Naive thymus-derived CD4-positive, alpha-beta T cell (primary cell): ENCODE results near the gene IL1R1. TPM values are rescaled to one million over a fixed set of nuclear protein-coding genes. Genes with fewer than 3 reads are reported as not detected.

Experiments
- ATAC-seq: fragments of 150-1000 bp; cut with Tn5 transposase; 2 replicates; pipeline ENCODE4 v1.10.0; 2021; ENCODE audit warnings: mild to moderate bottlenecking, moderate library complexity
- CTCF ChIA-PET: fragments of 350-600 bp; sonication (Branson Sonifier 250); formaldehyde crosslinking; loops from one replicate; lab custom pipeline; 2021; ENCODE audit warnings: antibody characterized with exemption; lab: Charles Lee
- POLR2A ChIA-PET: fragments of 350-600 bp; sonication (Branson Sonifier 250); formaldehyde crosslinking; loops from one replicate; lab custom pipeline; 2021; ENCODE audit warnings: antibody characterized with exemption, inconsistent platforms; lab: Charles Lee
- DNase-seq, 9 donors: peaks; one replicate each; pipeline versions ENCODE4 v3.0.0 to v3.0.0-alpha.2; 2020 to 2022; ENCODE audit warnings: mixed read lengths in 1 of 9
- H3K27ac ChIP-seq: one replicate; pipeline ENCODE4 v1.7.0; 2013; ENCODE audit warnings: mild to moderate bottlenecking, low read depth, low read length, moderate library complexity
- H3K27me3 ChIP-seq, 2 donors: one replicate each; pipeline ENCODE4 v1.7.0; 2013; ENCODE audit warnings: low read length in 2 of 2, mild to moderate bottlenecking in 2 of 2, moderate library complexity in 2 of 2; ENCODE audit not compliant: control insufficient read depth in 2 of 2, insufficient read depth in 2 of 2
- H3K36me3 ChIP-seq, 3 experiments: 1 replicate in 2 of 3; 2 replicates in 1 of 3; pipeline ENCODE4 v1.7.0; 2013; ENCODE audit warnings: low read length in 3 of 3, mild to moderate bottlenecking in 3 of 3, moderate library complexity in 1 of 3; ENCODE audit not compliant: insufficient read depth in 3 of 3, control insufficient read depth in 2 of 3
- H3K4me1 ChIP-seq, 2 donors: one replicate each; pipeline ENCODE4 v1.7.0; 2013; ENCODE audit warnings: low read length in 2 of 2, mild to moderate bottlenecking in 2 of 2, moderate library complexity in 1 of 2; ENCODE audit not compliant: control insufficient read depth in 2 of 2, insufficient read depth in 2 of 2
- H3K4me3 ChIP-seq: 2 replicates; pipeline ENCODE4 v1.7.0; 2013; ENCODE audit warnings: mild to moderate bottlenecking, low read length
- H3K9me3 ChIP-seq, 3 experiments: 1 replicate in 2 of 3; 2 replicates in 1 of 3; pipeline ENCODE4 v1.7.0; 2013; ENCODE audit warnings: low read length in 3 of 3; ENCODE audit not compliant: control insufficient read depth in 2 of 3
- H3K27ac Mint-ChIP-seq, 9 donors: one replicate each; pipeline ENCODE4 v1.8.0; 2020 to 2022; ENCODE audit warnings: mixed read lengths in 9 of 9, mild to moderate bottlenecking in 8 of 9, moderate library complexity in 5 of 9, inconsistent platforms in 2 of 9
- H3K27me3 Mint-ChIP-seq, 5 donors: one replicate each; pipeline ENCODE4 v1.8.0; 2021 to 2022; ENCODE audit warnings: mixed read lengths in 5 of 5, mild to moderate bottlenecking in 1 of 5
- H3K36me3 Mint-ChIP-seq, 5 donors: one replicate each; pipeline ENCODE4 v1.8.0; 2020 to 2022; ENCODE audit warnings: mixed read lengths in 5 of 5, mild to moderate bottlenecking in 3 of 5, inconsistent platforms in 1 of 5
- H3K4me1 Mint-ChIP-seq, 7 donors: one replicate each; pipeline ENCODE4 v1.8.0; 2020 to 2022; ENCODE audit warnings: mixed read lengths in 7 of 7, mild to moderate bottlenecking in 3 of 7, inconsistent platforms in 1 of 7
- H3K4me3 Mint-ChIP-seq, 10 donors: one replicate each; pipeline ENCODE4 v1.8.0; 2020 to 2022; ENCODE audit warnings: mild to moderate bottlenecking in 10 of 10, mixed read lengths in 10 of 10, moderate library complexity in 6 of 10, inconsistent platforms in 2 of 10
- H3K9me3 Mint-ChIP-seq, 11 donors: one replicate each; pipeline ENCODE4 v1.8.0; 2020 to 2022; ENCODE audit warnings: mixed read lengths in 11 of 11, mild to moderate bottlenecking in 4 of 11, inconsistent platforms in 1 of 11, moderate library complexity in 1 of 11
- intact Hi-C, 2 donors: fragments of 100-400 bp; cut with micrococcal nuclease; formaldehyde crosslinking; loops; one replicate each; pipeline ENCODE4 v1.15.1; 2023
- polyA plus RNA-seq, 2 donors: library from polyadenylated mRNA; unstranded; fragments of 300-500 nt; fragmentation: Illumina TruSeq; gene quantifications; one replicate each; pipeline ENCODE4 v1.2.3, GENCODE V29; 2021
- total RNA-seq, 6 experiments: library from RNA in 5 of 6; stranded (reverse) in 5 of 6; gene quantifications; 1 replicate in 5 of 6; 2 replicates in 1 of 6; pipeline ENCODE4 v1.2.3 and lab custom pipeline; 2021 to 2026

The IL1R1 gene
- total and polyA plus RNA-seq, 7 experiments from 2014 or later = 0.17 to 1.5 (median 0.54) TPM; not detected in 2

DNA sequence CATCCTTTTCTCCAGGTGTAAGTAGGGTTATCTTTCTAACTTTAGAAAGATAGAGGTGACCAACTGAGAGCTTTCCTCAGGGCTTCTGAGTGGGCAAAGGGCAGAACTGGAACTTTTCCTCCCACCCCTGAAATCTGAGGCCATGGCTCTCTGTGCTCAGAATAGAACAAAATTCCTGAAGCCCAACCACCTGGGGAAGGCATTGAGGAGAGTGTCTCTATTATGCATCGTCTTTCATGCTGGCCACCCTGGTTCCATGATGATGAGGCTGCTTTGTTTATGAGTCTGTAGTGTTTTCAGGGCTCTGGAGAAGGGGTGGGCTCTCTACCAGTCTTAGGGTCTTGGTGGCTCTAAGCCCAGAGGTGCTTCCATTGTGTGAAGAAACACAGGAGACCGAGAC, 30.7 kb upstream of the IL1R1 start:
- no peak overlapping the region for H3K27ac ChIP-seq
- H3K9me3 ChIP-seq = no peaks in the 10 kb centered on the region
- H3K27me3 ChIP-seq = no peaks in the 10 kb centered on the region
- intact Hi-C loops = no loop called here
- peaks cover 0 to 8% (median 0%) of the 10 kb centered on the region in 7 donors for H3K4me1 Mint-ChIP-seq
- peaks cover 0 to 1% (median 0%) of the 10 kb centered on the region in 11 donors for H3K9me3 Mint-ChIP-seq
- ChIA-PET POLR2A (no interaction called here), CTCF (no interaction called here)
- no peak overlapping the region for H3K4me3 Mint-ChIP-seq
- no peak for ATAC-seq
- no peaks in the 10 kb centered on the region for H3K4me1 ChIP-seq
- H3K36me3 Mint-ChIP-seq = no peaks in the 10 kb centered on the region
- no peaks in the 10 kb centered on the region for H3K36me3 ChIP-seq
- H3K4me3 ChIP-seq = no peak overlapping the region
- no peak overlapping the region for H3K27ac Mint-ChIP-seq
- DNase-seq = no peak
- peaks cover 0 to 10% (median 0%) of the 10 kb centered on the region in 5 donors for H3K27me3 Mint-ChIP-seq

DNA sequence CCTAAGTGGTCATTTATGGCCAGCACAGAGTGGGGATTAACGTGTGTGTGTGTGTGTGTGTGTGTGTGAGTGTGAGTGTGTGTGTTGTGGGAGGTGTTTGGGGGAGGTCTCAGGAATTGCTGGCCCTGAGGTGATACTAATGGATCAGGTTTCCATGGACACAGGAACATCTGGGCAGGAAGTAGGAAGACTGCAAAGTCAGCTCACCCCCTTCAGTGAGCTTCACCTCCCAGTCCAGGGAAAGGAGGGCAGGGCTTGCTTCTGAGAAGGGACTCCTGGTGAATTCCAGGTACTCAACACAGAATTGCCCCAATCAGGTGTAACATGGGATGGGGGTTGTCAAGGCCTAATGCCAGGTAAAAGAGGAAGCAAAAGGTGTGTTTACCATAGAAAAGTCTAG, 30.3 kb upstream of the IL1R1 start:
- no peaks in the 10 kb centered on the region for H3K36me3 ChIP-seq
- no peaks in the 10 kb centered on the region for H3K4me1 ChIP-seq
- intact Hi-C loops = no loop called here
- H3K4me1 Mint-ChIP-seq = peaks cover 0 to 8% (median 0%) of the 10 kb centered on the region in 7 donors
- ATAC-seq (no peak), DNase-seq (no peak)
- peaks cover 0 to 10% (median 0%) of the 10 kb centered on the region in 5 donors for H3K27me3 Mint-ChIP-seq
- H3K27ac ChIP-seq = no peak overlapping the region
- H3K4me3 ChIP-seq = no peak overlapping the region
- H3K9me3 ChIP-seq = no peaks in the 10 kb centered on the region
- CTCF ChIA-PET = no interaction called here
- H3K27ac Mint-ChIP-seq = no peak overlapping the region
- POLR2A ChIA-PET = no interaction called here
- H3K27me3 ChIP-seq = no peaks in the 10 kb centered on the region
- H3K9me3 Mint-ChIP-seq = peaks cover 0 to 1% (median 0%) of the 10 kb centered on the region in 11 donors
- H3K4me3 Mint-ChIP-seq = peak overlapping the region in 1 of 10 donors; percentile 34
- no peaks in the 10 kb centered on the region for H3K36me3 Mint-ChIP-seq

DNA sequence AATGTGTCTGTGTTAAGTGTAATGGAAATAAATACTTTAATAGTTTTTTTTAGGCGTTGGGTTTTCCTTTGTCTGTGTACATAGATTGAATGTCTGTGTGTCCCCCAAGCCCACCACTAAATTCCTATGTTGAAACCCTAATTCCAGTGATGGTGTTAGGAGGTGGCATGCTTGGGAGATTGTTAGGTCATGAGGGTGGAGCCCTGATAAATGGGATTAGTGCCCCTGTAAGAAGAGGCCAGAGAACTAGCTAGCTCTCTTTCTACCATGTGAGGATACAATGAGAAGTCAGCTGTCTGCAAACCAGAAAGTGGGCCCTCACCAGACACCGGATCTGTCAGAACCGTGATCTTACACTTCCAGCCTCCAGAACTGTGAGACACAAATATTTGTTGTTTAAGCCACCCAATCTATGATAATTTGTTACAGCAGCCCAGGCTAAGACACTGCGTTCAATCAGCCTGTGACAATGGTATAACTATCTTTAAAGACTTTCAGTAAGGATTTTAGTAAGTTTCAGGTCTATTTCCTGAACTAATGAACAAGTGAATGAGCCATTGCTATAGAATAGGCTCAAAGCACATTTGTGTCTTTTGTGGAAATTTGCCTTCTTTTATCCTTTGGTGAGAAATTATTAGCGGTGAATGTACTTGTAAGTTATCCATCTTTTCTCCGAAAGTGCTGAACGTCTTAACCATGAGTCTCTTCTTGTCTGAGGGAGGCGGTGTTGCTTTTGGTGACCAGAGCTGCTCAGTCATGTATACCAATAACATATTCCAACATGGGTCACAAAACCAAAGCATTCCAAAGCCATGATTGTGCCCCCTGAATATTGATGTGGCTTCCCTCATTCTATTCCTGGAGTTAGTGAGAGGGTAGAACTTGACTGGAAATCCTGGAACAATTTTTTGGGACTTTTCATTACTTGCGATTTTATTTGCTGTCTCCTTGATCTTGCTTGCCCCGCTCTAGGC, 29.6 kb upstream of the IL1R1 start:
- H3K4me3 Mint-ChIP-seq = no peak overlapping the region
- H3K27ac Mint-ChIP-seq = no peak overlapping the region
- ChIA-PET CTCF (no interaction called here), POLR2A (no interaction called here)
- no peaks in the 10 kb centered on the region for H3K36me3 Mint-ChIP-seq
- DNase-seq = no peak
- peaks cover 0 to 8% (median 0%) of the 10 kb centered on the region in 7 donors for H3K4me1 Mint-ChIP-seq
- Histone ChIP-seq H3K36me3 (no peaks in the 10 kb centered on the region), H3K9me3 (no peaks in the 10 kb centered on the region), H3K27ac (no peak overlapping the region), H3K27me3 (no peaks in the 10 kb centered on the region), H3K4me3 (no peak overlapping the region), H3K4me1 (no peaks in the 10 kb centered on the region)
- intact Hi-C loops = no loop called here
- no peak for ATAC-seq
- peaks cover 0 to 1% (median 0%) of the 10 kb centered on the region in 11 donors for H3K9me3 Mint-ChIP-seq
- H3K27me3 Mint-ChIP-seq = peaks cover 0 to 10% (median 0%) of the 10 kb centered on the region in 5 donors

DNA sequence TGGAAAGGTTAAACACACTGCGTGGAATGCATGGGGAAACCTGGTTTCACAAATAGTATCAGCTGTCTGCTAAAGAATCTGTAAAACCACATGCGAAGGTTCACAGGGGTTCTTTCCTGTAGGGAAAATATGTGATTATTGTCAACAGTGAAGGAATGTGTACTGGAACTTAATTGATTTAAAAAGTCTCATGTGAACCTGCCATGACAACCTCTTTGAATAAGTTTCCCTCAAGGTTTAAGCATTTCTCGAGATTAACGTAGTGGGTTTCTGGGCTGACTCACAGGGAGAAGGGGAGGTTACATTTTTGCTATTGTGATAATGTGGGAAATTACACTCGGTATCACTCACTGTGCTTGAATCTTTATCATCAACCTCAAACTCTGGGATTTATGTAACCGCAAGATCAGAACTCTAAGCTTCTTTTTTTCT, 28.2 kb upstream of the IL1R1 start:
- DNase-seq = no peak

DNA sequence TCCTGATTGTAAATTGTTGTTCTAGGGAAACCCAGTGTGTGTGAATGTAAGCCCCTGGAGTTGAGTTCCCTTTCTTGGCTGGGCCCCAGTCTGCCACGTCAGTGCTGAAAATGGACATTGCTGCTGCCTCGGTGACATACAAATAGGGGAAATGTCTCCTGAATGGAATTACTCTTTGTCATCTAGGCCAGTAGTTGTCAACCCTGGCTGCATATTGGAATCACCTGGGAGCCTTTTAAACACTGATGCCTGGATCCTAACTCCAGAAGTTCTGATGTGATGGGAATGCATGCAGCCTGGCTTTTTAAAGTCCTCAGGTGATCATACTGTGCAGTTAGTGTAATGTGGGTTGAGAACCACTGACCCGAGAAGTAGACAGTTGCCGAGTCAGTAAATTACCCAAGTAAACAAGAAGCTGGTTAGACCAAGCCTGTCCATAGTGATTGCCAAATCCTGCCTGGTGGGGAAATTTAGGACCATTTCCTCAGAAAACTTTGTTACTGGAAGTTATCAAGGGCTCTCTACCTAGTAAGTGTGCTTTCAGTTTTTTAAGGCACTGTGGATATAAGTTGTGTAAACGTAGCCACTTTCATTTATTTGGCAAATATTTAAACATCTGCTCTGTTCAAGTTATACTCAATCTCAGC, 27.6 kb upstream of the IL1R1 start:
- DNase-seq (no peak), ATAC-seq (no peak)
- no peaks in the 10 kb centered on the region for H3K36me3 Mint-ChIP-seq
- H3K4me3 Mint-ChIP-seq = no peak overlapping the region
- Histone ChIP-seq H3K4me3 (no peak overlapping the region), H3K27me3 (no peaks in the 10 kb centered on the region), H3K9me3 (no peaks in the 10 kb centered on the region), H3K27ac (no peak overlapping the region), H3K36me3 (no peaks in the 10 kb centered on the region), H3K4me1 (no peaks in the 10 kb centered on the region)
- H3K27me3 Mint-ChIP-seq = peaks cover 0 to 12% (median 0%) of the 10 kb centered on the region in 5 donors
- H3K9me3 Mint-ChIP-seq = peaks cover 0 to 1% (median 0%) of the 10 kb centered on the region in 11 donors
- intact Hi-C loops = no loop called here
- peaks cover 0 to 8% (median 0%) of the 10 kb centered on the region in 7 donors for H3K4me1 Mint-ChIP-seq
- CTCF ChIA-PET = interaction anchor here (0.6 kb wide), 1 partner anchor 618 kb away, joined by 3 read pairs; no protein-coding TSS in a partner anchor
- POLR2A ChIA-PET = no interaction called here
- H3K27ac Mint-ChIP-seq = no peak overlapping the region

More for the DNA sequence above, 28.2 kb upstream of the IL1R1 start:
- no peaks in the 10 kb centered on the region for H3K36me3 Mint-ChIP-seq
- intact Hi-C loops = no loop called here
- no peaks in the 10 kb centered on the region for H3K27me3 ChIP-seq
- H3K9me3 ChIP-seq = no peaks in the 10 kb centered on the region
- H3K27ac ChIP-seq = no peak overlapping the region
- no peaks in the 10 kb centered on the region for H3K36me3 ChIP-seq
- ChIA-PET CTCF (no interaction called here), POLR2A (no interaction called here)
- peaks cover 0 to 1% (median 0%) of the 10 kb centered on the region in 11 donors for H3K9me3 Mint-ChIP-seq
- no peak overlapping the region for H3K4me3 ChIP-seq
- H3K27ac Mint-ChIP-seq = no peak overlapping the region
- H3K4me1 Mint-ChIP-seq = peaks cover 0 to 8% (median 0%) of the 10 kb centered on the region in 7 donors
- no peak overlapping the region for H3K4me3 Mint-ChIP-seq
- no peak for ATAC-seq
- H3K4me1 ChIP-seq = no peaks in the 10 kb centered on the region
- H3K27me3 Mint-ChIP-seq = peaks cover 0 to 10% (median 0%) of the 10 kb centered on the region in 5 donors

DNA sequence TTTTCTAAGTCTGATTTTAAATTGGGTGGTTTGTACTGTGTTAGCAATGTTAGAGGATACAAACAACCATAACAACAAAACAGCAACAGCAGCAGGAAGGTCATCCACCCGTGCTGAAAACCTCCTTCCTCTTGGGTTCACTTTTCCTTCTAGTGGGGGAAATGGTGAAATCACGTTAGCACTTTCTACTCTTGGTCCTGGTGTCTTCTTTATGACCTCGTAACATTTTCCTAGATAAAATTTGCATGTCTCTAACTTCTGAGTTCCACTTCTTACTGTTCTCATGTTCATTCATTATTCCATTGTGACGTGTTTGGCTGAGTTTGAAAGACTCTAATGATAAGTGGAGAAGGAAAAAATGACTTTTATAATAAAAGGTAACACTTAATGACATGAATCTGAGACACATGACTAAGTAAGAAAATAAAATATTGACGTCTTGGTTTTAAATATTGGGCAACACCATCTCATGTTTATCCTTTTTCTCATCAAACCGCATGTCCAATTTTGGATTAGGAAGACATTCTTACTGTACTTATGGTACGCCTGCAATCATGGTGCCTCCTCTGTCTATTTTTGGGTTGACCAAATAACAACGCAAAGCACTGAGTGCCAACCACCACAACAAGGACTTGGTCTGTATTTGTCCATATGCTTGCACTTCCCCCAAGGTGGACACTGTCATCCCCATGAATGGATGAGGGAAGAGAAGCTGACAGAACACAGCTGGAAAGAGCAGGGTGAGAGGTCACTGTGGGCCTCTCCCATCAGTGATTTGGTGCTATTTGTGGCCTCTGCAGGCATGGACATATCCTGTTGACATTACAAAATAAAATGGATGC, 25.7 kb upstream of the IL1R1 start:
- no peak overlapping the region for H3K4me3 ChIP-seq
- Mint-ChIP-seq H3K4me1 (peaks cover 0 to 3% (median 0%) of the 10 kb centered on the region in 7 donors), H3K36me3 (peaks cover 0 to 7% (median 0%) of the 10 kb centered on the region in 5 donors), H3K4me3 (no peak overlapping the region), H3K27me3 (peaks cover 0 to 12% (median 0%) of the 10 kb centered on the region in 5 donors), H3K27ac (no peak overlapping the region), H3K9me3 (peaks cover 0 to 1% (median 0%) of the 10 kb centered on the region in 11 donors)
- ATAC-seq = no peak
- no peaks in the 10 kb centered on the region for H3K4me1 ChIP-seq
- ChIA-PET CTCF (no interaction called here), POLR2A (interaction anchor here (0.6 to 0.7 kb wide), 2 partner anchors 9 to 132 kb away, joined by 3 to 6 read pairs; no protein-coding TSS in a partner anchor)
- H3K27ac ChIP-seq = no peak overlapping the region
- no peak for DNase-seq
- no peaks in the 10 kb centered on the region for H3K27me3 ChIP-seq
- intact Hi-C loops = no loop called here
- no peaks in the 10 kb centered on the region for H3K9me3 ChIP-seq
- H3K36me3 ChIP-seq = no peaks in the 10 kb centered on the region
